CD4-positive, alpha-beta T cell (primary cell): ENCODE results near the gene OIP5. TPM values are rescaled to one million over a fixed set of nuclear protein-coding genes. Genes with fewer than 3 reads are reported as not detected.
A peak's percentile ranks its signal among the peaks of the same experiment; 100 is the strongest.
"Not testable (repeated sequence)": the region's sequence is repeated elsewhere in the genome, so short reads cannot be mapped to it uniquely, and the experiment has no call there.

Experiments
- ATAC-seq: fragments of 200-7000 bp; cut with Tn5 transposase; one replicate; pipeline ENCODE4 v1.10.0; 2022; ENCODE audit warnings: mild to moderate bottlenecking; ENCODE audit not compliant: poor library complexity
- CTCF ChIA-PET: fragments of 350-600 bp; sonication (Branson Sonifier 250); formaldehyde crosslinking; loops from one replicate; lab custom pipeline; 2021; ENCODE audit warnings: antibody characterized with exemption, inconsistent platforms; lab: Charles Lee
- POLR2A ChIA-PET: fragments of 350-600 bp; sonication (Branson Sonifier 250); formaldehyde crosslinking; loops from one replicate; lab custom pipeline; 2021; ENCODE audit warnings: antibody characterized with exemption, inconsistent platforms; lab: Charles Lee
- DNase-seq, 14 experiments: peaks; one replicate each; pipeline ENCODE4 v3.0.0-alpha.2; 2013 to 2020; ENCODE audit warnings: mixed read lengths in 2 of 14
- H3K27ac ChIP-seq, 2 donors: one replicate each; pipeline versions ENCODE4 v1.5.1 to v1.7.0; 2013; ENCODE audit warnings: low read length in 2 of 2, low read depth in 1 of 2, mild to moderate bottlenecking in 1 of 2
- H3K27me3 ChIP-seq, 2 experiments: 1 replicate in 1 of 2; 2 replicates in 1 of 2; pipeline versions ENCODE4 v1.6.1 to v1.7.0; 2013; ENCODE audit warnings: low read length in 2 of 2, control low read depth in 1 of 2, mild to moderate bottlenecking in 1 of 2, moderate library complexity in 1 of 2; ENCODE audit not compliant: insufficient read depth in 2 of 2, control insufficient read depth in 1 of 2
- H3K36me3 ChIP-seq: one replicate; pipeline ENCODE4 v1.6.1; 2013; ENCODE audit warnings: low read length, control low read depth; ENCODE audit not compliant: insufficient read depth
- H3K4me1 ChIP-seq: one replicate; pipeline ENCODE4 v1.6.1; 2013; ENCODE audit warnings: low read length, control low read depth; ENCODE audit not compliant: insufficient read depth
- H3K4me3 ChIP-seq: one replicate; pipeline ENCODE4 v1.5.1; 2013; ENCODE audit warnings: mild to moderate bottlenecking, low read length, moderate library complexity
- H3K9me3 ChIP-seq, 2 experiments: 1 replicate in 1 of 2; 2 replicates in 1 of 2; pipeline versions ENCODE4 v1.6.1 to v1.7.0; 2013; ENCODE audit warnings: low read length in 2 of 2, mild to moderate bottlenecking in 2 of 2, control low read depth in 1 of 2, moderate library complexity in 1 of 2; ENCODE audit not compliant: control insufficient read depth in 1 of 2, insufficient read depth in 1 of 2
- H3K27ac Mint-ChIP-seq: one replicate; pipeline ENCODE4 v1.8.0; 2020; ENCODE audit warnings: mixed read lengths
- H3K27me3 Mint-ChIP-seq: one replicate; pipeline ENCODE4 v1.8.0; 2021; ENCODE audit warnings: mixed read lengths
- H3K36me3 Mint-ChIP-seq: one replicate; pipeline ENCODE4 v1.8.0; 2021; ENCODE audit warnings: low read depth, mixed read lengths
- H3K4me1 Mint-ChIP-seq: one replicate; pipeline ENCODE4 v1.8.0; 2021; ENCODE audit warnings: low read depth, mixed read lengths
- H3K4me3 Mint-ChIP-seq: one replicate; pipeline ENCODE4 v1.8.0; 2020; ENCODE audit warnings: mild to moderate bottlenecking, mixed read lengths
- H3K9me3 Mint-ChIP-seq: one replicate; pipeline ENCODE4 v1.8.0; 2020; ENCODE audit warnings: mixed read lengths
- intact Hi-C, 2 experiments: fragments of 100-400 bp; cut with DNase I in 1 of 2; cut with micrococcal nuclease in 1 of 2; formaldehyde crosslinking; loops; one replicate each; pipeline versions ENCODE4 v1.15.1 to v1.9.0; 2023 to 2025; cut with DNase I, micrococcal nuclease
- total RNA-seq, 174 experiments: library from RNA in 2 of 174; stranded (reverse) in 2 of 174; gene quantifications; one replicate each; pipeline ENCODE4 v1.2.3 and lab custom pipeline; 2021 to 2026
- TF ChIP-seq, protein P1 (sequence below): fragments of 200-600 bp; IDR thresholded peaks from one replicate; pipeline ENCODE4 v1.8.0; 2022; ENCODE audit warnings: antibody characterized with exemption, mild to moderate bottlenecking

Gene OIP5
- total RNA-seq, 2 experiments from 2014 or later, result 0.20 to 0.36 TPM

GRCh38 chr15:41284427-41285177 lies 47.8 kb downstream of the OIP5 start:
- TF ChIP-seq, protein P1, sequence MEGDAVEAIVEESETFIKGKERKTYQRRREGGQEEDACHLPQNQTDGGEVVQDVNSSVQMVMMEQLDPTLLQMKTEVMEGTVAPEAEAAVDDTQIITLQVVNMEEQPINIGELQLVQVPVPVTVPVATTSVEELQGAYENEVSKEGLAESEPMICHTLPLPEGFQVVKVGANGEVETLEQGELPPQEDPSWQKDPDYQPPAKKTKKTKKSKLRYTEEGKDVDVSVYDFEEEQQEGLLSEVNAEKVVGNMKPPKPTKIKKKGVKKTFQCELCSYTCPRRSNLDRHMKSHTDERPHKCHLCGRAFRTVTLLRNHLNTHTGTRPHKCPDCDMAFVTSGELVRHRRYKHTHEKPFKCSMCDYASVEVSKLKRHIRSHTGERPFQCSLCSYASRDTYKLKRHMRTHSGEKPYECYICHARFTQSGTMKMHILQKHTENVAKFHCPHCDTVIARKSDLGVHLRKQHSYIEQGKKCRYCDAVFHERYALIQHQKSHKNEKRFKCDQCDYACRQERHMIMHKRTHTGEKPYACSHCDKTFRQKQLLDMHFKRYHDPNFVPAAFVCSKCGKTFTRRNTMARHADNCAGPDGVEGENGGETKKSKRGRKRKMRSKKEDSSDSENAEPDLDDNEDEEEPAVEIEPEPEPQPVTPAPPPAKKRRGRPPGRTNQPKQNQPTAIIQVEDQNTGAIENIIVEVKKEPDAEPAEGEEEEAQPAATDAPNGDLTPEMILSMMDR, result no peak
- peak overlapping the region; percentile 83 to 86 for H3K27ac ChIP-seq
- DNase-seq, result peak in 2 of 14 experiments; percentile 38 to 65
- H3K27me3 Mint-ChIP-seq, result no peaks in the 10 kb centered on the region
- no peaks in the 10 kb centered on the region for H3K27me3 ChIP-seq
- peaks cover 37% of the 10 kb centered on the region for H3K36me3 ChIP-seq
- H3K9me3 ChIP-seq, result no peaks in the 10 kb centered on the region
- H3K9me3 Mint-ChIP-seq, result no peaks in the 10 kb centered on the region
- CTCF ChIA-PET, result no interaction called here
- ATAC-seq, result no peak
- H3K4me3 ChIP-seq, result peak overlapping the region; percentile 80
- H3K27ac Mint-ChIP-seq, result peak overlapping the region; percentile 91
- intact Hi-C loops, result loop anchor here (2.0 to 10.0 kb wide), 5 partner anchors 48 to 530 kb away; partner anchors contain the start of genes NUSAP1 (in 2 of the 2), OIP5 (in 2 of the 2), INO80 (in 1 of the 2) and NDUFAF1 (in 1 of the 2)
- peaks cover 51% of the 10 kb centered on the region for H3K4me1 Mint-ChIP-seq
- peak overlapping the region; percentile 91 for H3K4me3 Mint-ChIP-seq
- H3K36me3 Mint-ChIP-seq, result peaks cover 64% of the 10 kb centered on the region
- POLR2A ChIA-PET, result interaction anchor here (0.6 to 2.6 kb wide), 14 partner anchors 8 to 990 kb away, joined by 3 to 29 read pairs (median 4); partner anchors contain the start of genes CHP1, EXD1, GANC and INO80
- H3K4me1 ChIP-seq, result peaks cover 29% of the 10 kb centered on the region

DNA sequence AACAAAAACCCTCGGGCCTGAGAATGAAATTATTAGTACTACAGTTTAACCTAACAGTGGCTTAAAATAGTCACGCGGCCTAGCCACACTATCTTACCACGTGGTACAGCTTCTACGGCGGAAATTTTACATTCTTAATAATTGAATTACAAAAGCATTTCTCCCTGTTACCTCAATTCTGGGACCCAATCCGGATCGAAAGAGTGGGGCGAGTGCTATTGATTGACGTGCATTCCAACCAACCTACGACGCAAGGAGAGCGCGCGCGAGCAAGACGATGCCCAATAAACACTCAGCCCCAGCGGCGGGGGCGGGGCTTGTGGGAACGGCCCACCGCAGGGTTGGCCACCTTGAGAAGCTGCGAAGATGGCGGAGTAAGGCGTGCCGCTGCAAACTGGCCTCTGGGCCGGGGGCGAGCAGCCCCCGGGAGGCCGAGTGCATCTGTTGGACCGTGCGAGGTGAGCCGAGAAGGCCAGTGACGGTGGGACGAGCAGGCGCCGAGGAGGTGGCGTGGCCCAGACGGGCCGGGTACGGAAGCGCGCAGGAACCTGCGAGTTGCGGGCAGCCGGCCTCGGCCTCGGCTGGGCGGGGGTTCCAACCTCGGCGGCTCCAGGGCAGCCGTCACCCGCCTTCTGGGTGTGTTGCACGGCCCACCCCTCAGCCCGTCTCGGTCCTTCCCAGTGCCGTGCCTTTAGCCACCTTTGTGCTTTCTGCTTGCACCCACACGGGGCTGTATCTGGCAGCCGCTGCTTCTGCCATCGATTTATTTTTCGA lies 48.6 kb downstream of the OIP5 start:
- Mint-ChIP-seq H3K4me3 (peak overlapping the region; percentile 91), H3K9me3 (no peaks in the 10 kb centered on the region), H3K27ac (peak overlapping the region; percentile 91), H3K4me1 (peaks cover 50% of the 10 kb centered on the region), H3K27me3 (no peaks in the 10 kb centered on the region), H3K36me3 (peaks cover 63% of the 10 kb centered on the region)
- Histone ChIP-seq H3K4me3 (peak overlapping the region; percentile 80), H3K9me3 (no peaks in the 10 kb centered on the region), H3K27ac (peak overlapping the region; percentile 83 to 86), H3K27me3 (no peaks in the 10 kb centered on the region), H3K36me3 (peaks cover 41% of the 10 kb centered on the region), H3K4me1 (peaks cover 29% of the 10 kb centered on the region)
- ChIA-PET CTCF (interaction anchor here (1.4 kb wide), 1 partner anchor 53 kb away, joined by 3 read pairs; the partner anchor contains the start of gene CHP1), POLR2A (interaction anchor here (0.6 to 2.6 kb wide), 14 partner anchors 8 to 991 kb away, joined by 3 to 29 read pairs (median 4); partner anchors contain the start of genes CHP1, EXD1, GANC and INO80)
- TF ChIP-seq, protein P1, result no peak
- ATAC-seq, result peak; percentile 96
- intact Hi-C loops, result loop anchor here (1.0 to 10.0 kb wide), 6 partner anchors 49 to 529 kb away; partner anchors contain the start of genes CHP1 (in 2 of the 2), NUSAP1 (in 2 of the 2), OIP5 (in 2 of the 2) and INO80 (in 1 of the 2)
- peak; percentile 94 to 99 (median 97) for DNase-seq

- Mint-ChIP-seq H3K4me3 (peak overlapping the region; percentile 91), H3K4me1 (peaks cover 43% of the 10 kb centered on the region), H3K36me3 (peaks cover 56% of the 10 kb centered on the region), H3K27ac (peak overlapping the region; percentile 91)
- DNase-seq, result peak in 1 of 14 experiments; percentile 21
- not testable (repeated sequence) for H3K9me3 ChIP-seq, ATAC-seq, H3K27me3 ChIP-seq, H3K27me3 Mint-ChIP-seq, H3K9me3 Mint-ChIP-seq
- POLR2A ChIA-PET, result interaction anchor here (1.0 to 2.6 kb wide), 12 partner anchors 12 to 990 kb away, joined by 3 to 29 read pairs (median 4); partner anchors contain the start of genes CHP1, EXD1, GANC and INO80
- intact Hi-C loops, result loop anchor here (1.0 to 10.0 kb wide), 3 partner anchors 52 to 528 kb away; partner anchors contain the start of genes CHP1 (in 2 of the 2) and RMDN3 (in 1 of the 2)
- H3K27ac ChIP-seq, result peak overlapping the region; percentile 83 to 86
- peak overlapping the region; percentile 80 for H3K4me3 ChIP-seq
- CTCF ChIA-PET, result interaction anchor here (1.4 kb wide), 1 partner anchor 52 kb away, joined by 3 read pairs; the partner anchor contains the start of gene CHP1
- peaks cover 25% of the 10 kb centered on the region for H3K4me1 ChIP-seq
- H3K36me3 ChIP-seq, result peaks cover 34% of the 10 kb centered on the region
Measured at GRCh38 chr15:41282980-41283652, 49.3 kb downstream of the OIP5 start.

GRCh38 chr15:41282436-41282835 lies 50.0 kb downstream of the OIP5 start:
- Mint-ChIP-seq H3K36me3 (peaks cover 50% of the 10 kb centered on the region), H3K27ac (peak overlapping the region; percentile 91), H3K4me3 (peak overlapping the region; percentile 91), H3K4me1 (peaks cover 40% of the 10 kb centered on the region)
- intact Hi-C loops, result loop anchor here in 1 of 2 experiments (5.0 to 10.0 kb wide), 2 partner anchors 385 to 528 kb away; partner anchors contain the start of gene RMDN3
- CTCF ChIA-PET, H3K9me3 ChIP-seq, H3K27ac ChIP-seq, ATAC-seq, H3K9me3 Mint-ChIP-seq, H3K4me3 ChIP-seq, H3K27me3 Mint-ChIP-seq, H3K27me3 ChIP-seq: not testable (repeated sequence)
- DNase-seq, result peak in 1 of 14 experiments; percentile 20
- POLR2A ChIA-PET, result interaction anchor here (1.2 to 2.6 kb wide), 2 partner anchors 15 to 52 kb away, joined by 3 to 29 read pairs; partner anchors contain the start of genes CHP1 and EXD1
- Histone ChIP-seq H3K36me3 (peaks cover 27% of the 10 kb centered on the region), H3K4me1 (peaks cover 22% of the 10 kb centered on the region)
